ENCODE results near the gene PNPLA2. TPM values are rescaled to one million over a fixed set of nuclear protein-coding genes. Genes with fewer than 3 reads are reported as not detected.

The PNPLA2 gene
- total RNA-seq, 3 donors from 2014 or later, result 103 to 266 (median 109) TPM

- Histone ChIP-seq H3K27me3 (no peaks in the 10 kb centered on the region), H3K4me3 (no peak overlapping the region), H3K4me1 (peaks cover 0 to 4% of the 10 kb centered on the region in 2 donors), H3K9me3 (no peaks in the 10 kb centered on the region), H3K36me3 (no peaks in the 10 kb centered on the region), H3K27ac (no peak overlapping the region)
- DNase-seq (ENCODE audit: low spot score in 2 of 2), result no peak
- TF ChIP-seq, protein P1, sequence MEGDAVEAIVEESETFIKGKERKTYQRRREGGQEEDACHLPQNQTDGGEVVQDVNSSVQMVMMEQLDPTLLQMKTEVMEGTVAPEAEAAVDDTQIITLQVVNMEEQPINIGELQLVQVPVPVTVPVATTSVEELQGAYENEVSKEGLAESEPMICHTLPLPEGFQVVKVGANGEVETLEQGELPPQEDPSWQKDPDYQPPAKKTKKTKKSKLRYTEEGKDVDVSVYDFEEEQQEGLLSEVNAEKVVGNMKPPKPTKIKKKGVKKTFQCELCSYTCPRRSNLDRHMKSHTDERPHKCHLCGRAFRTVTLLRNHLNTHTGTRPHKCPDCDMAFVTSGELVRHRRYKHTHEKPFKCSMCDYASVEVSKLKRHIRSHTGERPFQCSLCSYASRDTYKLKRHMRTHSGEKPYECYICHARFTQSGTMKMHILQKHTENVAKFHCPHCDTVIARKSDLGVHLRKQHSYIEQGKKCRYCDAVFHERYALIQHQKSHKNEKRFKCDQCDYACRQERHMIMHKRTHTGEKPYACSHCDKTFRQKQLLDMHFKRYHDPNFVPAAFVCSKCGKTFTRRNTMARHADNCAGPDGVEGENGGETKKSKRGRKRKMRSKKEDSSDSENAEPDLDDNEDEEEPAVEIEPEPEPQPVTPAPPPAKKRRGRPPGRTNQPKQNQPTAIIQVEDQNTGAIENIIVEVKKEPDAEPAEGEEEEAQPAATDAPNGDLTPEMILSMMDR (IDR thresholded peaks at IDR 0.05), result no peak
- TF ChIP-seq POLR2A (IDR thresholded peaks at IDR 0.05) (no peak), POLR2AphosphoS5 (IDR thresholded peaks at IDR 0.05) (no peak)
- intact Hi-C loops (cut with DNase I; ENCODE audit: low total_unique reads), result loop anchor here (10.0 kb wide), 1 partner anchor 122 kb away; no protein-coding TSS in a partner anchor
Measured at GRCh38 chr11:863023-863909, 44.6 kb downstream of the PNPLA2 start.

DNA sequence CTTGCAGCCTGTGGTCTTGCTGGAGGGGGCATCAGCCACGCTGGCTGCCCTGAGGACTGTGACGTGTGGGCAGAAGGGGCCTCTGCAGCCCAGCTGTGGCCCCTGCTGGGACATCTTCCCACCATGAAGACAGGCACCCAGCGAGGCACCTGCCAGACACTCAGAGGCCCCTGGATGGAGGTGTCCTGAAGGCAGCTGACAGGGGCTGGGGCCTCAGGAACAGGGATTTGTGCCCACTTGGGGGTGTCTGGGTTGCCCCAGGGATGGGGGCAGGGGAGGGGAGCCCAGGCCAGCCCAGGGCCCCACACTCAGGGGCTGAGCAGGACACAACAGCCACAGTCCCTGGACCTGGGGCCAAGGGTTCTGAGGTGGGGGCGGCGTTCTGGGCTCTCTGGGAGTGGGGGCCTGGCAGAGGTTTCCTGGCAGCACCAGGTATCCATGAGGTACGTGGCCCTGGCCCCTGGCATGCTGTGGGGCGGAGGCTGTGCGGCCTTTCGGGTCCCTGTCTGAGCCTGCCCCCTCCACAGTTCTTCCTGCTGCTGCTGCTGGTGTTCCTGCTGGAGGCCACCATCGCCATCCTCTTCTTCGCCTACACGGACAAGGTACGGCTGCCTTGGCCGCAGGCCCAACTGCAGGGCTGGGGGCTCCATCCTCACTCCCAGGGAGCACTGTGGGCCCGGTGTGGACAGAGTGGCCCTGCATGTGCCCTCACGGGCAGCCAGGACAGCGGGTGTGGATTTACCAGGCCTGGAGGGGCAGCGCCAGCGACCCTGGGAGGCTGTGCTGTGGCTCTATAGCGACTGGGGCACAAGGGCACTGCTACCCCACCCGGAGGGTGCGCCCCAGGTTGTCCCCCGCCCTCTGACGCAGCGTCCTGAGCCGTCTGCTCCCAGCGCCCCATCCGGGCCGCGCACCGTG is 45.5 kb downstream of the PNPLA2 start:
- Histone ChIP-seq H3K4me3 (no peak overlapping the region), H3K36me3 (no peaks in the 10 kb centered on the region), H3K9me3 (no peaks in the 10 kb centered on the region), H3K27ac (no peak overlapping the region), H3K27me3 (no peaks in the 10 kb centered on the region), H3K4me1 (peaks cover 0 to 4% of the 10 kb centered on the region in 2 donors)
- DNase-seq (ENCODE audit: low spot score in 2 of 2), result no peak
- intact Hi-C loops (cut with DNase I; ENCODE audit: low total_unique reads), result loop anchor here (10.0 kb wide), 1 partner anchor 121 kb away; no protein-coding TSS in a partner anchor
- no peak for TF ChIP-seq POLR2AphosphoS5 (IDR thresholded peaks at IDR 0.05)
- TF ChIP-seq POLR2A (IDR thresholded peaks at IDR 0.05), result no peak
- TF ChIP-seq, protein P1 (IDR thresholded peaks at IDR 0.05), result no peak

- Histone ChIP-seq H3K36me3 (no peaks in the 10 kb centered on the region), H3K9me3 (no peaks in the 10 kb centered on the region), H3K4me1 (peaks cover 0 to 2% of the 10 kb centered on the region in 2 donors), H3K27ac (no peak overlapping the region), H3K27me3 (no peaks in the 10 kb centered on the region), H3K4me3 (no peak overlapping the region)
- TF ChIP-seq, protein P1 (IDR thresholded peaks at IDR 0.05), result no peak
- TF ChIP-seq POLR2A (IDR thresholded peaks at IDR 0.05), result no peak
- TF ChIP-seq POLR2AphosphoS5 (IDR thresholded peaks at IDR 0.05), result no peak
- intact Hi-C loops (cut with DNase I; ENCODE audit: low total_unique reads), result loop anchor here (10.0 kb wide), 1 partner anchor 120 kb away; no protein-coding TSS in a partner anchor
- DNase-seq (ENCODE audit: low spot score in 2 of 2), result no peak
Measured at GRCh38 chr11:864898-865297, 46.2 kb downstream of the PNPLA2 start.

GRCh38 chr11:865462-866430 is 47.0 kb downstream of the PNPLA2 start:
- Histone ChIP-seq H3K27me3 (no peaks in the 10 kb centered on the region), H3K27ac (no peak overlapping the region), H3K4me1 (no peaks in the 10 kb centered on the region), H3K4me3 (no peak overlapping the region), H3K36me3 (no peaks in the 10 kb centered on the region), H3K9me3 (no peaks in the 10 kb centered on the region)
- intact Hi-C loops (cut with DNase I; ENCODE audit: low total_unique reads), result loop anchor here (10.0 kb wide), 1 partner anchor 119 kb away; no protein-coding TSS in a partner anchor
- no peak for DNase-seq (ENCODE audit: low spot score in 2 of 2)
- no peak for TF ChIP-seq POLR2A (IDR thresholded peaks at IDR 0.05)
- TF ChIP-seq, protein P1 (IDR thresholded peaks at IDR 0.05), result no peak
- TF ChIP-seq POLR2AphosphoS5 (IDR thresholded peaks at IDR 0.05), result no peak
